ENCODE measurements around the gene UBAP2.

Gene UBAP2

GRCh38 chr9:33907347-33907746 is 141.3 kb downstream of the UBAP2 start:
- TF ChIP-seq, protein P1, sequence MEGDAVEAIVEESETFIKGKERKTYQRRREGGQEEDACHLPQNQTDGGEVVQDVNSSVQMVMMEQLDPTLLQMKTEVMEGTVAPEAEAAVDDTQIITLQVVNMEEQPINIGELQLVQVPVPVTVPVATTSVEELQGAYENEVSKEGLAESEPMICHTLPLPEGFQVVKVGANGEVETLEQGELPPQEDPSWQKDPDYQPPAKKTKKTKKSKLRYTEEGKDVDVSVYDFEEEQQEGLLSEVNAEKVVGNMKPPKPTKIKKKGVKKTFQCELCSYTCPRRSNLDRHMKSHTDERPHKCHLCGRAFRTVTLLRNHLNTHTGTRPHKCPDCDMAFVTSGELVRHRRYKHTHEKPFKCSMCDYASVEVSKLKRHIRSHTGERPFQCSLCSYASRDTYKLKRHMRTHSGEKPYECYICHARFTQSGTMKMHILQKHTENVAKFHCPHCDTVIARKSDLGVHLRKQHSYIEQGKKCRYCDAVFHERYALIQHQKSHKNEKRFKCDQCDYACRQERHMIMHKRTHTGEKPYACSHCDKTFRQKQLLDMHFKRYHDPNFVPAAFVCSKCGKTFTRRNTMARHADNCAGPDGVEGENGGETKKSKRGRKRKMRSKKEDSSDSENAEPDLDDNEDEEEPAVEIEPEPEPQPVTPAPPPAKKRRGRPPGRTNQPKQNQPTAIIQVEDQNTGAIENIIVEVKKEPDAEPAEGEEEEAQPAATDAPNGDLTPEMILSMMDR (IDR thresholded peaks at IDR 0.05; ENCODE audit: low read depth, low read length, missing control alignments) = no peak
- no peak overlapping the region for H3K4me3 ChIP-seq (replicated peaks; ENCODE audit: low read depth, low read length)
- DNase-seq (ENCODE audit: extremely low read depth, low read depth) = no peak

- no peak for DNase-seq (ENCODE audit: extremely low read depth, low read depth)
- TF ChIP-seq, protein P1 (IDR thresholded peaks at IDR 0.05; ENCODE audit: low read depth, low read length, missing control alignments) = no peak
- no peak overlapping the region for H3K4me3 ChIP-seq (replicated peaks; ENCODE audit: low read depth, low read length)
These were observed 141.9 kb downstream of the UBAP2 start for GRCh38 chr9:33906769-33907168.

GRCh38 chr9:33905137-33905536 is 143.6 kb downstream of the UBAP2 start:
- no peak for DNase-seq (ENCODE audit: extremely low read depth, low read depth)
- TF ChIP-seq, protein P1 (IDR thresholded peaks at IDR 0.05; ENCODE audit: low read depth, low read length, missing control alignments) = no peak
- H3K4me3 ChIP-seq (replicated peaks; ENCODE audit: low read depth, low read length) = no peak overlapping the region

DNA sequence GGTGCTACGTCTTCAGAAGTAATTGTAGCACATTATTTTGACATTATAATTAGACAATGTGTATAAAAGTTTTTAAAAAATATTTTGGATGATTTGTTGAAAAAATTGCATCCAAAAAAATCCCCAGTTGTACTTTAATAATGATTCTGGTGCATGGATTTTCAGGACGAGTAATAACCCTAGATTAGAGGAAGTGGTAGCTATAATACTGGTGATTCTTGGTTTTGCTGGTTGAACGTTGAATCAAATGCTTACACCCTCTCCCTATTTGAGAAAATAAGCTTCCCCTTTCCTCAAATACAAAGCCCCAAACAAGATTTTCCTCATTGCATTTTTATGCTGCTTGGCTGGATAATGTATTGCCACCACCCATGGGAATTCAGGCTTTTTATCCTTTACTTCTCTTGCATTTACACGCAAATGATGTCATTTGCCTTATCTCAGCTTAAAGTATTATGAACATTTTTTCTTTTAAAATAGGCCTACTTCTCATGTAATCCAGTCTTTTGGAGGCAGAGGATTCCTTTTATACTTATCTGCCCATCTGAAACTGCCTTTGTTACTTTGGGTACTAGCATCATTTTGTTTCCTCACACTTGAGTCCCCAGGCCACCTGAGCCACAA is 145.4 kb downstream of the UBAP2 start:
- DNase-seq (ENCODE audit: extremely low read depth, low read depth) = no peak
- no peak overlapping the region for H3K4me3 ChIP-seq (replicated peaks; ENCODE audit: low read depth, low read length)
- TF ChIP-seq, protein P1 (IDR thresholded peaks at IDR 0.05; ENCODE audit: low read depth, low read length, missing control alignments) = no peak

DNA sequence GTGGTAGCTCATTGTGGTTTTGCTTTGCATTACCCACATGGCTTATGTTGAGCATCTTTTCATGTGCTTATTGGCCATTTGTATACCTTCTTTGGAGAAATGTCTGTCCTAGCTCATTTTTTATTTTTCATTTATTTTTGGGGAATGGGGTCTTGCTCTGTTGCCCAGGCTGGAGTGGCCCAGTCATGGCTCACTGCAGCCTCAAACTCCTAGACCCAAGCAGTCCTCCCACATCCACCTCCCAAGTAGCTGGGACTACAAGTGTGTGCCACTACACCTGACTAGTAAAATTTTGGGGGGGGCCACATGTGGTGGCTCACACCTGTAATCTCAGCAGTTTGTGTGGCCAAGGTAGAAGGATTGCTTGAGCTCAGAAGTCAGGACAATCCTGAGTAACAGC is 154.4 kb downstream of the UBAP2 start:
- no peak for DNase-seq (ENCODE audit: extremely low read depth, low read depth)
- TF ChIP-seq, protein P1 (IDR thresholded peaks at IDR 0.05; ENCODE audit: low read depth, low read length, missing control alignments) = no peak
- no peak overlapping the region for H3K4me3 ChIP-seq (replicated peaks; ENCODE audit: low read depth, low read length)

DNA sequence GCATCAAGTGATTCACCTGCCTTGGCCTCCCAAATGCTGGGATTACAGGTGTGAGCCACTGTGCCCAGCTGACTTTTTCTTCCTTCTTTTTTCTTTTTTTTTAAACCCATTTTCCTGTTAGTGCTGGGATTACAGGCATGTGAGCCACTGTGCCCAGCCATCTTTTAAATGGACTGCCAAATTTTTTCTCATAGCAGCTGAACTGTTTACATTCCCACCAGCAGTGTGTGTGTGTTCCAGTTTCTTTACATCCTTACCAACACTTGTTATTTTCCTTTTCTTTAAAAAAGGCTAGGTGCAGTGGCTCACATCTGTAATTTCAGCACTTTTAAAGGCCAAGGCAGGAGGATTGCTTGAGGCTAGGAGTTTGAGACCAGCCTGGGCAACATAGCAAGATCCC is 154.8 kb downstream of the UBAP2 start:
- DNase-seq (ENCODE audit: extremely low read depth, low read depth) = no peak
- H3K4me3 ChIP-seq (replicated peaks; ENCODE audit: low read depth, low read length) = no peak overlapping the region
- TF ChIP-seq, protein P1 (IDR thresholded peaks at IDR 0.05; ENCODE audit: low read depth, low read length, missing control alignments) = no peak

- no peak overlapping the region for H3K4me3 ChIP-seq (replicated peaks; ENCODE audit: low read depth, low read length)
- TF ChIP-seq, protein P1 (IDR thresholded peaks at IDR 0.05; ENCODE audit: low read depth, low read length, missing control alignments) = no peak
- DNase-seq (ENCODE audit: extremely low read depth, low read depth) = no peak
These were observed 162.7 kb downstream of the UBAP2 start for GRCh38 chr9:33885948-33886347.

All from HFF-Myc (cell line).